Activated CD8-positive, alpha-beta T cell treated with anti-CD3 and anti-CD28 coated beads for 36 hours (primary cell): ENCODE data around the gene INCA1. TPM values are rescaled to one million over a fixed set of nuclear protein-coding genes. Genes with fewer than 3 reads are reported as not detected.

Experiments
- ATAC-seq: fragments of 200-7000 bp; cut with Tn5 transposase; one replicate; pipeline ENCODE4 v1.10.0; 2021; ENCODE audit warnings: mild to moderate bottlenecking, moderate library complexity
- CTCF ChIA-PET: fragments of 350-600 bp; sonication (Branson Sonifier 250); formaldehyde crosslinking; loops from one replicate; lab custom pipeline; 2021; ENCODE audit warnings: antibody characterized with exemption; lab: Charles Lee
- POLR2A ChIA-PET: fragments of 350-600 bp; sonication (Branson Sonifier 250); formaldehyde crosslinking; loops from one replicate; lab custom pipeline; 2021; ENCODE audit warnings: antibody characterized with exemption; lab: Charles Lee
- DNase-seq: peaks from one replicate; pipeline ENCODE4 v3.0.0-alpha.2; 2020
- H3K27ac Mint-ChIP-seq: one replicate; pipeline ENCODE4 v1.8.0; 2021; ENCODE audit warnings: mild to moderate bottlenecking, mixed read lengths
- H3K27me3 Mint-ChIP-seq: one replicate; pipeline ENCODE4 v1.8.0; 2021; ENCODE audit warnings: mixed read lengths
- H3K36me3 Mint-ChIP-seq: one replicate; pipeline ENCODE4 v1.8.0; 2021; ENCODE audit warnings: low read depth, mixed read lengths
- H3K4me1 Mint-ChIP-seq: one replicate; pipeline ENCODE4 v1.8.0; 2021; ENCODE audit warnings: low read depth, mixed read lengths
- H3K4me3 Mint-ChIP-seq: one replicate; pipeline ENCODE4 v1.8.0; 2021; ENCODE audit warnings: mild to moderate bottlenecking, moderate library complexity, mixed read lengths
- H3K9me3 Mint-ChIP-seq: one replicate; pipeline ENCODE4 v1.8.0; 2021; ENCODE audit warnings: mixed read lengths
- intact Hi-C: fragments of 100-400 bp; cut with micrococcal nuclease; formaldehyde crosslinking; loops from one replicate; pipeline ENCODE4 v1.10.0; 2022
- total RNA-seq, 2 experiments: library from RNA; stranded (reverse); gene quantifications; one replicate each; pipeline ENCODE4 v1.2.3, GENCODE V29; 2021
- TF ChIP-seq, protein P1 (sequence below): fragments of 200-600 bp; IDR thresholded peaks from one replicate; pipeline ENCODE4 v1.8.0; 2022; ENCODE audit warnings: antibody characterized with exemption, mild to moderate bottlenecking

INCA1 gene
- total RNA-seq, 2 experiments from 2014 or later = 0.63 TPM; not detected in 1

DNA sequence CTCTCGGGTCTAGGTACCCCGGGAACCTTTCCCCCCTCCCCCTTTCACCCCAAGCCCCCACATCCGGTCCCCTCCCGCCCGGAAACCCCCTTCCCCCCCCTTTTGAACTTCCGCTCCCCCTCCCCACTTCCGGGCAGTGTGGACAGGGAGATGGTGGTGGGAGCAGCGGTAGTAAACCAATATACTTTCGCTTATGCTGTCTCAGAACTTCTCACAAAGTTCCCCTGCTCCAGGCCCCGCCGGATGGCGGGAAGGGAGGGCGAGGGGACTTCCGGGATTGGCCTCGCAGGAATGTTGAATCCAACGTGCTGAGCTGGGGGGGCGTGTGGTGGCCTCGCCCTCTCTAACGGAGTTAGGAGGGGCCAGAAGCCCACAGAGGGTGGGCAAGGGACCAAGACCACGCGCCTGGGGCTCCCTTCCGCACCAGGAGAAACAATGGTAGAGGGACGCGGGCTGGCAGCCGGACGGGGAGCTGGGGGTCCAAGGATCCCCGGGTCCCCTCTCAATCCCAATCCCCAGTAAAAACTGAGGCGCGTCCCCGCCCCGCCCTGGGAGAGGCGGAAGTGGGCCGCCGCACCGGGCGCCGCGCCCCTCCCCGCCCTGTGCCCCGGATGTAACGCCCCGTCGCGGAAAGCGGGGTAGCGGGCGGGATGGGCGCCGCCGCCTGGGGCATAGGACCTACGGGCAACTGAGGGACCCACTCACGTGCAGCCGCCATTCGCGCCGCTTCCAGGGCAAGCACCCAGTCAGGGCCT, 49.7 kb downstream of the INCA1 start:
- peak; percentile 80 for DNase-seq
- Mint-ChIP-seq H3K4me1 (peaks cover 45% of the 10 kb centered on the region), H3K27ac (peak overlapping the region; percentile 99), H3K36me3 (peaks cover 50% of the 10 kb centered on the region), H3K27me3 (no peaks in the 10 kb centered on the region), H3K9me3 (no peaks in the 10 kb centered on the region), H3K4me3 (peak overlapping the region; percentile 97)
- ChIA-PET POLR2A (interaction anchor here (0.6 to 20.8 kb wide), 15 partner anchors 8 to 705 kb away, joined by 3 to 627 read pairs (median 6); partner anchors contain the start of genes C17orf107, CAMTA2, CHRNE and INCA1), CTCF (interaction anchor here (2.2 to 2.8 kb wide), 2 partner anchors 20 to 22 kb away, joined by 8 read pairs; partner anchors contain the start of gene SPAG7)
- peak; percentile 8 for ATAC-seq
- intact Hi-C loops = loop anchor here (1.0 kb wide), 1 partner anchor 22 kb away; no protein-coding TSS in a partner anchor
- TF ChIP-seq, protein P1, sequence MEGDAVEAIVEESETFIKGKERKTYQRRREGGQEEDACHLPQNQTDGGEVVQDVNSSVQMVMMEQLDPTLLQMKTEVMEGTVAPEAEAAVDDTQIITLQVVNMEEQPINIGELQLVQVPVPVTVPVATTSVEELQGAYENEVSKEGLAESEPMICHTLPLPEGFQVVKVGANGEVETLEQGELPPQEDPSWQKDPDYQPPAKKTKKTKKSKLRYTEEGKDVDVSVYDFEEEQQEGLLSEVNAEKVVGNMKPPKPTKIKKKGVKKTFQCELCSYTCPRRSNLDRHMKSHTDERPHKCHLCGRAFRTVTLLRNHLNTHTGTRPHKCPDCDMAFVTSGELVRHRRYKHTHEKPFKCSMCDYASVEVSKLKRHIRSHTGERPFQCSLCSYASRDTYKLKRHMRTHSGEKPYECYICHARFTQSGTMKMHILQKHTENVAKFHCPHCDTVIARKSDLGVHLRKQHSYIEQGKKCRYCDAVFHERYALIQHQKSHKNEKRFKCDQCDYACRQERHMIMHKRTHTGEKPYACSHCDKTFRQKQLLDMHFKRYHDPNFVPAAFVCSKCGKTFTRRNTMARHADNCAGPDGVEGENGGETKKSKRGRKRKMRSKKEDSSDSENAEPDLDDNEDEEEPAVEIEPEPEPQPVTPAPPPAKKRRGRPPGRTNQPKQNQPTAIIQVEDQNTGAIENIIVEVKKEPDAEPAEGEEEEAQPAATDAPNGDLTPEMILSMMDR = no peak

GRCh38 chr17:4947010-4947410, 50.3 kb downstream of the INCA1 start:
- peak overlapping the region; percentile 97 for H3K4me3 Mint-ChIP-seq

GRCh38 chr17:4946312-4946976, 50.9 kb downstream of the INCA1 start:
- ChIA-PET POLR2A (interaction anchor here (1.0 to 20.8 kb wide), 9 partner anchors 7 to 84 kb away, joined by 3 to 627 read pairs (median 11); partner anchors contain the start of genes C17orf107, CAMTA2, INCA1 and KIF1C), CTCF (interaction anchor here (0.7 to 2.8 kb wide), 5 partner anchors 21 to 84 kb away, joined by 3 to 8 read pairs (median 5); partner anchors contain the start of genes CHRNE and SPAG7)
- peak overlapping the region; percentile 99 for H3K27ac Mint-ChIP-seq
- H3K36me3 Mint-ChIP-seq = peaks cover 62% of the 10 kb centered on the region
- peak overlapping the region; percentile 97 for H3K4me3 Mint-ChIP-seq
- peaks cover 52% of the 10 kb centered on the region for H3K4me1 Mint-ChIP-seq
- H3K9me3 Mint-ChIP-seq = no peaks in the 10 kb centered on the region
- TF ChIP-seq, protein P1 = no peak
- intact Hi-C loops = no loop called here
- ATAC-seq (no peak), DNase-seq (no peak)
- no peaks in the 10 kb centered on the region for H3K27me3 Mint-ChIP-seq

More at GRCh38 chr17:4947010-4947410, 50.3 kb downstream of the INCA1 start:
- CTCF ChIA-PET = interaction anchor here (1.4 to 2.8 kb wide), 4 partner anchors 20 to 44 kb away, joined by 3 to 8 read pairs (median 6); partner anchors contain the start of genes CHRNE and SPAG7
- peaks cover 51% of the 10 kb centered on the region for H3K4me1 Mint-ChIP-seq
- TF ChIP-seq, protein P1 = no peak
- peaks cover 56% of the 10 kb centered on the region for H3K36me3 Mint-ChIP-seq
- no peaks in the 10 kb centered on the region for H3K27me3 Mint-ChIP-seq
- H3K9me3 Mint-ChIP-seq = no peaks in the 10 kb centered on the region
- peak overlapping the region; percentile 99 for H3K27ac Mint-ChIP-seq
- DNase-seq (no peak), ATAC-seq (no peak)
- POLR2A ChIA-PET = interaction anchor here (1.1 to 20.8 kb wide), 10 partner anchors 8 to 83 kb away, joined by 4 to 627 read pairs (median 10); partner anchors contain the start of genes C17orf107, CAMTA2, CHRNE and INCA1
- intact Hi-C loops = loop anchor here (1.0 kb wide), 1 partner anchor 22 kb away; no protein-coding TSS in a partner anchor

DNA sequence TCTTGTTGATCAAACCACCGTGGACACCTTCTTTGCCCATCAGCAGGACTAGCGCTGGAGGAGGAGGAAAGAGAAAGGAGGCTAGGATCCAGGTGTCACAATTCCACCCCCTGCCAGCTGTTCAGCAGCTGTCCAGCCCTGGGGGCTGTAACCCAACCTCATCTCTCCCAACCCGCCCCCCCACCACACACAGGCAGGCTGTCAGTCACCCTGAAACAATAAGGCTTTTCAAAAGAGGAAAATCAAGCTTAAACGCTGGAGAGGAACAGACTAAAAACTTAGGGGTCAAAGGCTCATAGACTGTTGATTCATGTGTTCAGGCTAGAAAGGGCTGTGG, 51.4 kb downstream of the INCA1 start:
- CTCF ChIA-PET = interaction anchor here (0.7 to 2.8 kb wide), 5 partner anchors 21 to 85 kb away, joined by 3 to 8 read pairs (median 5); partner anchors contain the start of genes CHRNE and SPAG7
- Mint-ChIP-seq H3K36me3 (peaks cover 67% of the 10 kb centered on the region), H3K9me3 (no peaks in the 10 kb centered on the region), H3K27me3 (no peaks in the 10 kb centered on the region), H3K27ac (peak overlapping the region; percentile 99), H3K4me1 (peaks cover 48% of the 10 kb centered on the region), H3K4me3 (peak overlapping the region; percentile 97)
- no peak for DNase-seq
- TF ChIP-seq, protein P1 = no peak
- POLR2A ChIA-PET = interaction anchor here (1.0 to 20.8 kb wide), 8 partner anchors 9 to 85 kb away, joined by 3 to 627 read pairs (median 8); partner anchors contain the start of genes CAMTA2, INCA1, KIF1C and SPAG7
- ATAC-seq = no peak
- intact Hi-C loops = loop anchor here (2.0 kb wide), 1 partner anchor 21 kb away; the partner anchor contains the start of gene SPAG7
